Cardiac fibroblast (primary cell): ENCODE measurements around the gene PEX5L.
"Not testable (repeated sequence)": the region's sequence is repeated elsewhere in the genome, so short reads cannot be mapped to it uniquely, and the experiment has no call there.

ENCODE experiments used
- DNase-seq, 2 donors: peaks; one replicate each; pipeline versions ENCODE4 v3.0.0 to v3.0.0-alpha.2; 2010; ENCODE audit warnings: low read depth in 2 of 2
- H3K4me3 ChIP-seq, 2 donors: replicated peaks in 1 of 2; 1 replicate in 1 of 2; 2 replicates in 1 of 2; pipeline ENCODE4 v1.5.1; 2011; ENCODE audit warnings: low read depth in 2 of 2, low read length in 2 of 2, mild to moderate bottlenecking in 2 of 2, moderate library complexity in 1 of 2
- TF ChIP-seq, protein P1 (sequence below): IDR thresholded peaks from one replicate; pipeline ENCODE4 v1.5.1; 2011; ENCODE audit warnings: low read depth, mild to moderate bottlenecking, low read length, inconsistent platforms

Gene PEX5L

GRCh38 chr3:179797192-179797591 is 239.5 kb downstream of the PEX5L start:
- TF ChIP-seq, protein P1, sequence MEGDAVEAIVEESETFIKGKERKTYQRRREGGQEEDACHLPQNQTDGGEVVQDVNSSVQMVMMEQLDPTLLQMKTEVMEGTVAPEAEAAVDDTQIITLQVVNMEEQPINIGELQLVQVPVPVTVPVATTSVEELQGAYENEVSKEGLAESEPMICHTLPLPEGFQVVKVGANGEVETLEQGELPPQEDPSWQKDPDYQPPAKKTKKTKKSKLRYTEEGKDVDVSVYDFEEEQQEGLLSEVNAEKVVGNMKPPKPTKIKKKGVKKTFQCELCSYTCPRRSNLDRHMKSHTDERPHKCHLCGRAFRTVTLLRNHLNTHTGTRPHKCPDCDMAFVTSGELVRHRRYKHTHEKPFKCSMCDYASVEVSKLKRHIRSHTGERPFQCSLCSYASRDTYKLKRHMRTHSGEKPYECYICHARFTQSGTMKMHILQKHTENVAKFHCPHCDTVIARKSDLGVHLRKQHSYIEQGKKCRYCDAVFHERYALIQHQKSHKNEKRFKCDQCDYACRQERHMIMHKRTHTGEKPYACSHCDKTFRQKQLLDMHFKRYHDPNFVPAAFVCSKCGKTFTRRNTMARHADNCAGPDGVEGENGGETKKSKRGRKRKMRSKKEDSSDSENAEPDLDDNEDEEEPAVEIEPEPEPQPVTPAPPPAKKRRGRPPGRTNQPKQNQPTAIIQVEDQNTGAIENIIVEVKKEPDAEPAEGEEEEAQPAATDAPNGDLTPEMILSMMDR = no peak
- no peak overlapping the region for H3K4me3 ChIP-seq
- no peak for DNase-seq

- TF ChIP-seq, protein P1 = no peak
- no peak for DNase-seq
Observed at GRCh38 chr3:179796421-179796820, 240.3 kb downstream of the PEX5L start.

DNA sequence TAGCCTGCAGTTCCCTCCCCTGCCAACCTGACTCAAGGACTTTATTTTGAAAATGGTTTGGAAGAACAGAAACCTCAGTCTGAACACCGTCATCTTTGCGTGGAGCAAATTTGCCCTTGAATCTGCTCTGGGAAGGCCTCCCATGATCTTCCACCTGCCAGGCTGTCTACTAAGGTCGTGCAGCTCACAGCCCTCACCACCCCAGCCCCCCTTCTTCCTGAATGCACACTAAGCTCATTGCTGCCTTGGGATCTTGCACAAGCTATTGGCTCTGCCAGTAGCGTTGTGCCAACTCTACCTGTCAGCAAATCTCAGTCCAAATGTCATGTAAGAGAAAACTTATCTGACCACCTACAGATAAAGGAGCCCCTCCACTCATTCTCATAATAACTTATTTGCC is 242.4 kb downstream of the PEX5L start:
- no peak for DNase-seq
- no peak overlapping the region for H3K4me3 ChIP-seq
- TF ChIP-seq, protein P1 = no peak

More at GRCh38 chr3:179796421-179796820, 240.3 kb downstream of the PEX5L start:
- no peak overlapping the region for H3K4me3 ChIP-seq

DNA sequence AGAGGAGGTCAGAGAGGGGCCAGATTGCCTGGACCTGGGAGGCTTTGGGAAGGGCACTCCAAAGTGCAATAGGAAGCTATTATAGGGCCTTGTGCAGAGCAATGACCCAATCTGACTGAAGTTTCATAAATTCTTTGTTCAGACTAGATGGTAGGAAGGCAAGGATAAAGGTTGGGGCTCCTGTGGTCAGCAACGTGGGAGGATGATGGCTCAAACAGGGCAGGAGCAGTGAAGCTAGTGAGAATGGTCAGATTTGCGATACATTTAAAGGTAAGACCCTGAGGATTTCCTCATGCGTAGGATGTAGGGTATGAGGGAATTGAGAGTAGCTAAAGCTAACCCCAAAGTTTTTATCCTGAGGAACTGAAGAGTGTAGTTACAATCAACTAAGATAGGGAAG is 244.9 kb downstream of the PEX5L start:
- H3K4me3 ChIP-seq = no peak overlapping the region
- TF ChIP-seq, protein P1 = no peak
- no peak for DNase-seq

GRCh38 chr3:179788996-179789395 is 247.7 kb downstream of the PEX5L start:
- no peak for DNase-seq
- no peak overlapping the region for H3K4me3 ChIP-seq
- TF ChIP-seq, protein P1 = no peak

- DNase-seq = peak; percentile 11 to 48
- not testable (repeated sequence) for H3K4me3 ChIP-seq
Observed at GRCh38 chr3:179782841-179783240, 253.9 kb downstream of the PEX5L start.

DNA sequence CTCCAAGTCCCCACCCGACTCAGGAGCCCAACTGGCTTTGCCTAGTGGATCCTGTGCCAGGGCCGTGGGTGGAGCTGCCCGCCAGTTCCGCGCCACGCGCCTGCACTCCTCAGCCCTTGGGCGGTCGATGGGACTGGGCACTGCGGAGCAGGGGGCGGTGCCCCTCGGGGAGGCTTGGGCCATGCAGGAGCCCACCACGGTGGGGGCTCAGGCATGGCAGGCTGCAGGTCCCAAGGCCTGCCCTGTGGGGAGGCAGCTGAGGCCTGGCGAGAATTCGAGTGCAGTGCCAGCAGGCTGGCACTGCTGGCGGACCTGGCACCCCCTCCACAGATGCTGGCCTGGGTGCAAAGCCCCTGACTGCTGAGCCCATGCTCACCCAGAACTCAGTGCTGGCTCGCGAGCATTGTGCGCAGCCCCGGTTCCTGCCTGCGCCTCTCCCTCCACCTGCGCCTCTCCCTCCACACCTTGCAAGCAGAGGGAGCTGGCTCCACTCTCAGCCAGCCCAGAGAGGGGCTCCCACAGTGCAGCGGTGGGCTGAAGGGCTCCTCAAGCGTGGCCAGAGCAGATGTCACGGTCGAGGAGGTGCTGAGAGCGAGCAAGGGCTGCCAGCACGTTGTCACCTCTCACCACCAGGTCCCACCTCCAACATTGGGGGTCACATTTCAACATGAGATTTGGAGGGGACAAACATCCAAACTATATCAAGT is 261.2 kb downstream of the PEX5L start:
- no peak overlapping the region for H3K4me3 ChIP-seq
- TF ChIP-seq, protein P1 = no peak
- DNase-seq = no peak
